Sigmoid colon (tissue), 4 donors: ENCODE results near the gene CYP51A1.

Source experiments
- CTCF ChIP-seq, 4 experiments: fragments of 450-650 bp in 3 of 4; fragments of 200-600 bp in 1 of 4; IDR thresholded peaks; one replicate each; pipeline ENCODE4 v1.5.1; 2016 to 2019; ENCODE audit warnings: antibody characterized with exemption in 4 of 4, mild to moderate bottlenecking in 3 of 4, moderate library complexity in 2 of 4
- POLR2A ChIP-seq, 2 donors: fragments of 450-650 bp; IDR thresholded peaks; one replicate each; pipeline ENCODE4 v1.6.1; 2016; ENCODE audit warnings: antibody characterized with exemption in 2 of 2, mild to moderate bottlenecking in 2 of 2, moderate library complexity in 2 of 2
- POLR2AphosphoS5 ChIP-seq, 4 donors: sonication (generic); formaldehyde crosslinking; IDR thresholded peaks; one replicate each; pipeline ENCODE4 v1.6.1; 2017; ENCODE audit warnings: antibody characterized with exemption in 4 of 4

- no peak for TF ChIP-seq POLR2AphosphoS5 (IDR thresholded peaks at IDR 0.05)
- TF ChIP-seq POLR2A (IDR thresholded peaks at IDR 0.05): no peak
- no peak for TF ChIP-seq CTCF (IDR thresholded peaks at IDR 0.05)
These were observed 15.5 kb upstream of the CYP51A1 start for GRCh38 chr7:92149736-92150239.
